ENCODE results near the gene ZNF598. TPM values are rescaled to one million over a fixed set of nuclear protein-coding genes. Genes with fewer than 3 reads are reported as not detected.

Gene ZNF598
- total and polyA plus RNA-seq, 2 of the 13 experiments (the other 11 are each of a cell fraction or from before 2014, with no cell fraction given), result 13.5 to 14.2 TPM

DNA sequence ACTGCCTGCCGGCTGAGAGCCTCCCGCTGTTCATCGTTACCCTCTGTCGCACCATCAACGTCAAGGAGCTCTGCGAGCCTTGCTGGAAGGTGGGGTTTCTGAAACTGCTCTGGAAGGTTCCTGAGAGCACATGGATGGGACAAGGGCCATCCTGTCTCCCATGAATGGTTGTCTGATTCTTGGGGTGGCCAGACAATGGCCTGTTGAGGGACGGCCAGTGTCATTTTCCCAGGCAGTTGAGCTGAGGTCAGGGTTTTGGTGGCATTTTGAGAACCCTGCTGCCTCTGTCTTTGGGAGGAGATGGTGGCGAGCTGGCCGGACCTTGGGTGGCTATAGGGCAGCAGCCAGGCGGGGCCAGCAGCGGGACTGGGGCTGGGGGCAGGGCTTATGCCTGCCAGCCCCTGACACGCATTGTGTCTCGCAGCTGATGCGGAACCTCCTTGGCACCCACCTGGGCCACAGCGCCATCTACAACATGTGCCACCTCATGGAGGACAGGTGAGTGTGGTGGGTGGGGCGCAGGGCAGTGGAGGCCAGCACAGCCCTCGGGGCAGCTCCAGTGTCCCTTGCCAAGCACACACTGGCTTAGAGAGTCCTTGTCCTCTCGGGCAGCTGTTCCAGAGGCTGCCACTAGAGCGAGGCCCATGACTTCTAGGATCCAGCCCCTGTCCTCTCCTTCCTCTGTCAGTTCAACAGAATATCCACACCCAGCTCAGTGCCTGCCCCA is 47.2 kb upstream of the ZNF598 start:
- H4K20me1 ChIP-seq (ENCODE audit: insufficient read depth, low read length), result no peaks in the 10 kb centered on the region
- FAIRE-seq, result no peak
- no peaks in the 10 kb centered on the region for H3K9me3 ChIP-seq (ENCODE audit: low read length)
- intact Hi-C loops (cut with micrococcal nuclease; ENCODE audit: unreplicated experiment) (loop anchor here (1.0 kb wide), 1 partner anchor 34 kb away; no protein-coding TSS in a partner anchor), in situ Hi-C loops (cut with HindIII; ENCODE audit: extremely low pct_ligation_motif_present, low pct_unique_long_range_greater_than_20kb) (loop anchor here (5.0 kb wide), 1 partner anchor 35 kb away; no protein-coding TSS in a partner anchor)
- no peak overlapping the region for H3K9ac ChIP-seq (ENCODE audit: insufficient read depth, low read depth, low read length)
- TF ChIP-seq ZFY (CRISPR knock-in tag; IDR thresholded peaks at IDR 0.05) (no peak), ZNF749 (CRISPR knock-in tag; IDR thresholded peaks at IDR 0.05; ENCODE audit: borderline replicate concordance) (no peak), POLR2AphosphoS5 (IDR thresholded peaks at IDR 0.05; ENCODE audit: low read depth, low read length) (no peak)
- TF ChIP-seq, protein P1, sequence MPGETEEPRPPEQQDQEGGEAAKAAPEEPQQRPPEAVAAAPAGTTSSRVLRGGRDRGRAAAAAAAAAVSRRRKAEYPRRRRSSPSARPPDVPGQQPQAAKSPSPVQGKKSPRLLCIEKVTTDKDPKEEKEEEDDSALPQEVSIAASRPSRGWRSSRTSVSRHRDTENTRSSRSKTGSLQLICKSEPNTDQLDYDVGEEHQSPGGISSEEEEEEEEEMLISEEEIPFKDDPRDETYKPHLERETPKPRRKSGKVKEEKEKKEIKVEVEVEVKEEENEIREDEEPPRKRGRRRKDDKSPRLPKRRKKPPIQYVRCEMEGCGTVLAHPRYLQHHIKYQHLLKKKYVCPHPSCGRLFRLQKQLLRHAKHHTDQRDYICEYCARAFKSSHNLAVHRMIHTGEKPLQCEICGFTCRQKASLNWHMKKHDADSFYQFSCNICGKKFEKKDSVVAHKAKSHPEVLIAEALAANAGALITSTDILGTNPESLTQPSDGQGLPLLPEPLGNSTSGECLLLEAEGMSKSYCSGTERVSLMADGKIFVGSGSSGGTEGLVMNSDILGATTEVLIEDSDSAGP (CRISPR knock-in tag; IDR thresholded peaks at IDR 0.05; ENCODE audit: borderline replicate concordance), result 0 out of 2 replicates have a peak, but pooled peaks have one; percentile 5
- TF ChIP-seq, protein P2, sequence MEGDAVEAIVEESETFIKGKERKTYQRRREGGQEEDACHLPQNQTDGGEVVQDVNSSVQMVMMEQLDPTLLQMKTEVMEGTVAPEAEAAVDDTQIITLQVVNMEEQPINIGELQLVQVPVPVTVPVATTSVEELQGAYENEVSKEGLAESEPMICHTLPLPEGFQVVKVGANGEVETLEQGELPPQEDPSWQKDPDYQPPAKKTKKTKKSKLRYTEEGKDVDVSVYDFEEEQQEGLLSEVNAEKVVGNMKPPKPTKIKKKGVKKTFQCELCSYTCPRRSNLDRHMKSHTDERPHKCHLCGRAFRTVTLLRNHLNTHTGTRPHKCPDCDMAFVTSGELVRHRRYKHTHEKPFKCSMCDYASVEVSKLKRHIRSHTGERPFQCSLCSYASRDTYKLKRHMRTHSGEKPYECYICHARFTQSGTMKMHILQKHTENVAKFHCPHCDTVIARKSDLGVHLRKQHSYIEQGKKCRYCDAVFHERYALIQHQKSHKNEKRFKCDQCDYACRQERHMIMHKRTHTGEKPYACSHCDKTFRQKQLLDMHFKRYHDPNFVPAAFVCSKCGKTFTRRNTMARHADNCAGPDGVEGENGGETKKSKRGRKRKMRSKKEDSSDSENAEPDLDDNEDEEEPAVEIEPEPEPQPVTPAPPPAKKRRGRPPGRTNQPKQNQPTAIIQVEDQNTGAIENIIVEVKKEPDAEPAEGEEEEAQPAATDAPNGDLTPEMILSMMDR (CRISPR knock-in tag; IDR thresholded peaks at IDR 0.05), result peak; percentile 28; the same call in 1 of the 2 replicates
- peak; percentile 79 for ATAC-seq
- H3K4me2 ChIP-seq (ENCODE audit: low read depth, low read length), result no peak overlapping the region
- 93% methylated on average over 3 of the region's 19 CpGs for WGBS (ENCODE audit: low lambda C conversion rate)
- no peaks in the 10 kb centered on the region for H3K4me1 ChIP-seq (ENCODE audit: insufficient read depth, low read length)
- H3K4me3 ChIP-seq (replicated peaks in 1 of 3; ENCODE audit: insufficient read depth in 1 of 3, low read depth in 2 of 3, low read length in 3 of 3), result no peak overlapping the region
- no peak overlapping the region for H3K27ac ChIP-seq (ENCODE audit: extremely low read length, insufficient read depth, low read length)
- no peak for DNase-seq (ENCODE audit: low spot score)
- CTCF ChIA-PET (ENCODE audit: low intra/inter-chr PET ratio, low total read pairs), result interaction anchor here (1.5 to 3.1 kb wide), 2 partner anchors 34 to 53 kb away, joined by 5 to 15 read pairs; no protein-coding TSS in a partner anchor
- peaks cover 18 to 22% of the 10 kb centered on the region in 2 experiments; a peak in 3 of 5 replicates for H3K36me3 ChIP-seq (replicated peaks in 1 of 2; ENCODE audit: control insufficient read depth in 1 of 2, insufficient read depth in 2 of 2, low read length in 2 of 2)
- H2AFZ ChIP-seq (ENCODE audit: low read length), result no peak overlapping the region
- H3K27me3 ChIP-seq (ENCODE audit: control insufficient read depth in 1 of 2, insufficient read depth in 2 of 2, low read length in 2 of 2), result no peaks in the 10 kb centered on the region
- no TSS peak for BruUV-seq (replicated peaks)
- POLR2A ChIA-PET, result interaction anchor here (1.8 to 2.3 kb wide), 3 partner anchors 21 to 98 kb away, joined by 7 to 14 read pairs (median 8); partner anchors contain the start of gene TRAF7
- no peaks in the 10 kb centered on the region for H3K79me2 ChIP-seq (ENCODE audit: insufficient read depth, low read length)

All from HepG2 (cell line).